ENCODE measurements around the gene NT5C3B.

- no peak for TF ChIP-seq EP300 (IDR thresholded peaks at IDR 0.05)
- peak; percentile 90 to 98 (median 94) for TF ChIP-seq POLR2AphosphoS5 (IDR thresholded peaks at IDR 0.05)
These were observed 29.0 kb upstream of the NT5C3B start, which contains the start of gene KLHL11 for GRCh38 chr17:41864836-41865595.

All from stomach (tissue), 4 donors.